Cardiac fibroblast (primary cell): ENCODE measurements around the gene CHN1.

ENCODE experiments used
- DNase-seq, 2 donors: peaks; one replicate each; pipeline versions ENCODE4 v3.0.0 to v3.0.0-alpha.2; 2010; ENCODE audit warnings: low read depth in 2 of 2
- H3K4me3 ChIP-seq, 2 donors: replicated peaks in 1 of 2; 1 replicate in 1 of 2; 2 replicates in 1 of 2; pipeline ENCODE4 v1.5.1; 2011; ENCODE audit warnings: low read depth in 2 of 2, low read length in 2 of 2, mild to moderate bottlenecking in 2 of 2, moderate library complexity in 1 of 2
- TF ChIP-seq, protein P1 (sequence below): IDR thresholded peaks from one replicate; pipeline ENCODE4 v1.5.1; 2011; ENCODE audit warnings: low read depth, mild to moderate bottlenecking, low read length, inconsistent platforms

CHN1 gene, protein sequence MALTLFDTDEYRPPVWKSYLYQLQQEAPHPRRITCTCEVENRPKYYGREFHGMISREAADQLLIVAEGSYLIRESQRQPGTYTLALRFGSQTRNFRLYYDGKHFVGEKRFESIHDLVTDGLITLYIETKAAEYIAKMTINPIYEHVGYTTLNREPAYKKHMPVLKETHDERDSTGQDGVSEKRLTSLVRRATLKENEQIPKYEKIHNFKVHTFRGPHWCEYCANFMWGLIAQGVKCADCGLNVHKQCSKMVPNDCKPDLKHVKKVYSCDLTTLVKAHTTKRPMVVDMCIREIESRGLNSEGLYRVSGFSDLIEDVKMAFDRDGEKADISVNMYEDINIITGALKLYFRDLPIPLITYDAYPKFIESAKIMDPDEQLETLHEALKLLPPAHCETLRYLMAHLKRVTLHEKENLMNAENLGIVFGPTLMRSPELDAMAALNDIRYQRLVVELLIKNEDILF

DNA sequence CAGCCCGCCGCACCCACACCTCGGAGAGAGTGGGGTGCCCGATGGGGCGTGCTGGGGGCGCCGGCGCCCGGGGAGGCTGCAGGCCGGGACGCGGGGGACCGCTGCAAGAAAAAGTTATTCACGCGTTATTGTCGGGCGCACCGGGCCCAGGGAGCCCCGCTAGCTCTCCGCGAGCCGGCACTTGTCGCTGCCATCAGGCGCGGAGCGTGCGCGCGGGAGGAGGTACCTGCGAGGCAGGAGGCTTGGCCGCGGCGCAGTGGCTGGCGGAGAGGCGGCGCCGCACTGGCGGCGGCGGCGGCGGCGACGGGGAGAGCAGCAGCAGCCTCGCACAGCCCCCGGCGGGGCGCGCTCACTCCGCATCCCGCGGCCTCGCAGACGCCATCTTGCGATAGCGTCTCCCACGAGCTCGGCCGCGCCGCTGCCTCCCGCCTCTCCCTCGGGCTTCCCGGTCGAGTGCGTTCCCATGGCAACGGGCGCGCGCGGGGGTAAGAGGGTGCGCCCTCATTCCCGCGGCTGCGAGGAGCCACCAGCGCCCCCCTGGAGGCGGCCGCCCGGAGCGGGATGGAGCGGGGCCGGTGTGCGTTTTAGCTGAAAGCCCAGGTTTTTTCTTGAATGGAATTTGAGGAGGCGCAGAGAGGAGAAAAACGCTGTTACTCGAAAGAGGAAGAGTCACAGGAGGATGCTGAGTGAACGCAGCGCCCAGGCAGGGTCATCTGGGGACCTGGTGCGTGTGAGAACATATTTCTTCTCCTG lies at the start of gene CHN1:
CHN1 (minus strand) TSS at position 402 of the 753 bp plus-strand sequence. CDS start 469 bp downstream, outside the sequence.
- DNase-seq: peak; percentile 58 to 60
- peak within 1 kb of the TSS; percentile 52 to 65 for H3K4me3 ChIP-seq
- TF ChIP-seq, protein P1, sequence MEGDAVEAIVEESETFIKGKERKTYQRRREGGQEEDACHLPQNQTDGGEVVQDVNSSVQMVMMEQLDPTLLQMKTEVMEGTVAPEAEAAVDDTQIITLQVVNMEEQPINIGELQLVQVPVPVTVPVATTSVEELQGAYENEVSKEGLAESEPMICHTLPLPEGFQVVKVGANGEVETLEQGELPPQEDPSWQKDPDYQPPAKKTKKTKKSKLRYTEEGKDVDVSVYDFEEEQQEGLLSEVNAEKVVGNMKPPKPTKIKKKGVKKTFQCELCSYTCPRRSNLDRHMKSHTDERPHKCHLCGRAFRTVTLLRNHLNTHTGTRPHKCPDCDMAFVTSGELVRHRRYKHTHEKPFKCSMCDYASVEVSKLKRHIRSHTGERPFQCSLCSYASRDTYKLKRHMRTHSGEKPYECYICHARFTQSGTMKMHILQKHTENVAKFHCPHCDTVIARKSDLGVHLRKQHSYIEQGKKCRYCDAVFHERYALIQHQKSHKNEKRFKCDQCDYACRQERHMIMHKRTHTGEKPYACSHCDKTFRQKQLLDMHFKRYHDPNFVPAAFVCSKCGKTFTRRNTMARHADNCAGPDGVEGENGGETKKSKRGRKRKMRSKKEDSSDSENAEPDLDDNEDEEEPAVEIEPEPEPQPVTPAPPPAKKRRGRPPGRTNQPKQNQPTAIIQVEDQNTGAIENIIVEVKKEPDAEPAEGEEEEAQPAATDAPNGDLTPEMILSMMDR: no peak

DNA sequence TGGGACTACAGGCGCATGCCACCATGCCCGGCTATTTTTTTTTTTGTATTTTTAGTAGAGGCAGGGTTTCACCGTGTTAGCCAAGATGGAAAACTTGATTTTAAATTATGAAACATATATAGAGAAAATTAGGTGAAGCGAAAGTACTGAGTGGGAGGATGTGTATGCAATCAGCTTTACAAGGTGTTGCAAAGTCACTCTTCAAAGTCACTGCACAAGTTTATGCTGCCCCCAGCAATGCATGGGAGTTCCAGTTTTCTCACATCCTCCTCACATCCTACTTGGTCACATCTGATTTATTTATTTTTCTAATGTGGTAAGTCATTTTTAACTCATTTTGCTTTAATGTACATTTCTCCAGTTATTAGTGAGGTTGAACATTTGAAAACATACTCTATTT lies 49.2 kb upstream of the CHN1 start:
- H3K4me3 ChIP-seq: no peak overlapping the region
- no peak for DNase-seq
- TF ChIP-seq, protein P1: no peak

DNA sequence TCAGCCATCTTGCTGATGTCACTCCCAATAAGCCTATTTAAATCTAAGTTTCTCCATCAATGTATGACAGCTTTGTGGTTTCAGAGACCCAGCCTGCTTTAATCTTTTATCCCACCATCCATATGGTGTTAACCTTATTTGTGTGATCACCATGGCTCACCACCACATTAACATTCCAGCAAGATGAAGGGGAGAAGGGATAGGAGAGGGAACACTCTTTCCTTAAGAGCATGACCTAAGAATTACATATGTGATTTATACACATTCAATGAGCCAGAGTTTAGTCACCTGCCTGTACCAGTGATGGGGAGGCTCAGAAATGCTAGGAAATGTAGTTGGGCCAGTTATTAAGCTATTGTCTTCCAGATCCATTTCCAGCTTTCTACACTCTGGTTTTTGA lies 44.5 kb upstream of the CHN1 start:
- DNase-seq: no peak
- no peak overlapping the region for H3K4me3 ChIP-seq
- TF ChIP-seq, protein P1: no peak

DNA sequence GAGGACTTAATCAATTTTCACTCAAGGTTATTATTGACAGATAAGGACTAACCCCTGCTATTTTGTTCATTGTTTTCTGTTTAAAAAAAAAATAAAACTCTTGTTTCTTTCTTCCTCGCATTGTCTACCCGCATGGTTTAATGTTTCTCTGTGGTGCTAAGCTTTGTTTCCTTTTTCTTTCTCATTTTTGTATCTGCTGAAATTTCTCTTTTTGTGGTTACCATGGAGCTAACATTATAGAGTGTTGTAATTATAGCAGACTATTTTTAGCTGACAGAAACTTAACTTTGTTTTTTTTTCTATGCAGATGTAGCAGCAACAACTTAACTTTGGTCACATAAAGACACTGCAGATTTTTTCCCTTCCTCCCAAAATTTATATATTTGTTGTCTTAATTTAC lies 43.1 kb upstream of the CHN1 start:
- no peak overlapping the region for H3K4me3 ChIP-seq
- no peak for DNase-seq
- TF ChIP-seq, protein P1: no peak

DNA sequence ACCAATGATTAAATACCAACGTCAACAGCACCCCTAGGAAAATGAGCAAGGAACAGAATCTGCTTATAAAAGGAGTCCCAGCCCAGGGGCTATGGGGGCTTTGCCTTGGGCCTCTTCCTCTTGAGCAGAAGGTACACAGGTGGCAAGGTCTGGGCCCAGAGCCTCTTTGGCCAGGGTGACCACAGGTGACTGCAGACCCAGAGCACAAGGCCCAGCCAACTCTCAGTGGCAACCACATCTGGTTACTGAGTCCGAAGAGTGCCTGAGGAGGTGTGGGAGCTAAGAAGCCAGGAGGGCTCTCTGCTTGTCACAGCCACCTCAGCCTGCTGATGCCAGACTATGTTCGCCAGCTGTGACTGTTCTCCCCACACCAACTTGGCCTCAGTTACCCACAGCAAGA lies 34.3 kb upstream of the CHN1 start:
- TF ChIP-seq, protein P1: no peak

DNA sequence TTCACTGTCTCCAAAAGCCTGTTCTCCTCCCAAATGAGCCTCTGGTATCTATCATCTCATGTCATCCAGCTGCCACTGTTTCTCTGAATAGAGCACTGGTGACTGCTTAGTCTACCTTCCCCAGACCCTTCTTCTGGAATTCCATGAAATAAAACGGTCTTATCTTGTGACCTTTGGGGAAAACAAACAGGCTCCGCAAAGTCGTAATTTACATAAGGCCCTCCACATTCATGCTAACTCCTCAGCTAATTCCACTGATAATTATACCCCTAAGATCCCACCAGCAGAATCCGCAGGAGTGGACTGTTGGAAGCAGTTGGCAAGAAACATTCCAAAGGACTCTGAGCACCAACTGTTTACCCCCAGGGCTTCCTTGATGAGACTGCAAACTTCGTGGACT lies 33.9 kb upstream of the CHN1 start:
- no peak for DNase-seq
- no peak overlapping the region for H3K4me3 ChIP-seq
- TF ChIP-seq, protein P1: no peak

More for the DNA sequence above, 34.3 kb upstream of the CHN1 start:
- DNase-seq: no peak
- H3K4me3 ChIP-seq: no peak overlapping the region
